Measurements from ENCODE around the gene DSCAM.

DNA sequence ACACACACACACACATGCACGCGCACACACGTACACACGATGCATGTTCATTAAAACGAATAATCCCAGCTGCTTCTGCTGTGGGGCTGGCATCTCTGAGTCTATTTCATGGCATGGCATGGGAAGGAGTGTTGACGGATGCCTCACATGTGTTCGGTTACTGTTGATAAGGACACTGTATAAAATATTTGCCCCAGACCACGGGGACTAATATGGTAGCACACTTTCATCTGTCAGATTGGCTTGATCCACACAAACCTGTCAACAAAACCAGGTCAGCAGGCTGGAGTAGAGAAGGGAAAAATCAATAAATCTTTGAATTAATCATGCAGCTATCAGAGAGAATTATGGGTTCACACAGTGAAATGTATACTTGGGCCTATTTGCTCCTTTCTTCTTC, 171.9 kb downstream of the DSCAM start:
- TF ChIP-seq POLR2A (IDR thresholded peaks at IDR 0.05; ENCODE audit: low read depth, low read length) (no peak), POLR2AphosphoS5 (IDR thresholded peaks at IDR 0.05; ENCODE audit: low read depth, low read length) (no peak), TAF1 (IDR thresholded peaks at IDR 0.05; ENCODE audit: borderline replicate concordance, low read depth, low read length) (no peak)
